ENCODE results near the gene PRCC.

- TF ChIP-seq CTCF (IDR thresholded peaks at IDR 0.05), result no peak
- no peak for TF ChIP-seq POLR2A (IDR thresholded peaks at IDR 0.05)
Observed at GRCh38 chr1:156844638-156845037, 77.3 kb downstream of the PRCC start.

All from adrenal gland (tissue), 5 donors.